ENCODE measurements around the gene C2CD2.
"Not testable (repeated sequence)": the region's sequence is repeated elsewhere in the genome, so short reads cannot be mapped to it uniquely, and the experiment has no call there.

Gene C2CD2

GRCh38 chr21:41973861-41974751 lies 20.3 kb upstream of the C2CD2 start:
- DNase-seq: no peak

- DNase-seq: no peak
Observed at GRCh38 chr21:41973427-41973831, 19.6 kb upstream of the C2CD2 start.

- no peak for DNase-seq
Observed at GRCh38 chr21:41972511-41973205, 18.8 kb upstream of the C2CD2 start.

GRCh38 chr21:41971891-41972290 lies 18.1 kb upstream of the C2CD2 start:
- no peak for DNase-seq

GRCh38 chr21:41970751-41971653 lies 17.2 kb upstream of the C2CD2 start:
- no peak for DNase-seq

- DNase-seq: no peak
Observed at GRCh38 chr21:41970106-41970391, 16.2 kb upstream of the C2CD2 start.

- no peak for DNase-seq
Observed at GRCh38 chr21:41967708-41968107, 13.9 kb upstream of the C2CD2 start.

- no peak for DNase-seq
Observed at GRCh38 chr21:41966872-41967621, 13.2 kb upstream of the C2CD2 start.

GRCh38 chr21:41966041-41966833 lies 12.4 kb upstream of the C2CD2 start:
- no peak for DNase-seq

GRCh38 chr21:41965461-41966013 lies 11.7 kb upstream of the C2CD2 start:
- no peak for DNase-seq

- DNase-seq: no peak
Observed at GRCh38 chr21:41965045-41965444, 11.2 kb upstream of the C2CD2 start.

GRCh38 chr21:41964171-41964570 lies 10.4 kb upstream of the C2CD2 start:
- DNase-seq: no peak

GRCh38 chr21:41962425-41962966 lies 8.7 kb upstream of the C2CD2 start:
- DNase-seq: no peak

GRCh38 chr21:41961753-41962152 lies 7.9 kb upstream of the C2CD2 start:
- no peak for DNase-seq

GRCh38 chr21:41961282-41961701 lies 7.5 kb upstream of the C2CD2 start:
- DNase-seq: no peak

- DNase-seq: no peak
Observed at GRCh38 chr21:41960386-41960785, 6.6 kb upstream of the C2CD2 start.

- not testable (repeated sequence) for DNase-seq
Observed at GRCh38 chr21:41959697-41960096, 5.9 kb upstream of the C2CD2 start.

- no peak for DNase-seq
Observed at GRCh38 chr21:41958886-41959563, 5.2 kb upstream of the C2CD2 start.

- DNase-seq: no peak
Observed at GRCh38 chr21:41957991-41958766, 4.4 kb upstream of the C2CD2 start.

Data from CD4-positive, alpha-beta T cell treated with Interleukin-1 beta for 1 hour (primary cell).